Colonic mucosa (tissue), 4 donors: ENCODE results near the gene CCDC13. TPM values are rescaled to one million over a fixed set of nuclear protein-coding genes. Genes with fewer than 3 reads are reported as not detected.
A peak's percentile ranks its signal among the peaks of the same experiment; 100 is the strongest.

Experiments used
- DNase-seq: peaks from one replicate; pipeline ENCODE4 v3.0.0-alpha.2; 2020
- H3K27ac ChIP-seq: fragments of 200-600 bp; one replicate; pipeline ENCODE4 v1.8.0; 2021
- H3K27me3 ChIP-seq: fragments of 200-600 bp; one replicate; pipeline ENCODE4 v1.8.0; 2021
- H3K36me3 ChIP-seq: fragments of 200-600 bp; one replicate; pipeline ENCODE4 v1.8.0; 2021
- H3K4me1 ChIP-seq: fragments of 200-600 bp; one replicate; pipeline ENCODE4 v1.8.0; 2021; ENCODE audit warnings: mild to moderate bottlenecking
- H3K4me3 ChIP-seq: fragments of 200-600 bp; one replicate; pipeline ENCODE4 v1.8.0; 2021
- H3K9ac ChIP-seq, 2 donors: one replicate each; pipeline ENCODE4 v1.7.0; 2013; ENCODE audit warnings: control low read depth in 2 of 2, low read depth in 2 of 2, low read length in 2 of 2
- H3K9me3 ChIP-seq: fragments of 200-600 bp; one replicate; pipeline ENCODE4 v1.8.0; 2021
- intact Hi-C: fragments of 100-400 bp; cut with DNase I; formaldehyde crosslinking; loops from one replicate; pipeline ENCODE4 v1.14.1; 2022
- total RNA-seq, 2 donors: library from RNA; stranded (reverse); fragmentation: NEBNext Ultra II Directional in 1 of 2; extraction: Animal tissue kit (Norgen Biotek cat#: 25700) in 1 of 2; gene quantifications; one replicate each; pipeline ENCODE4 v1.2.1, GENCODE V29; 2021
- TF ChIP-seq, protein P1 (sequence below): fragments of 200-600 bp; IDR thresholded peaks from one replicate; pipeline ENCODE4 v1.8.0; 2022; ENCODE audit warnings: antibody characterized with exemption, mild to moderate bottlenecking
- donor health status: healthy.
- donor health status: DM: no; HTN: no; CAD: no.
- donor health status: DM: no; HTN: no; CAD: no.

Gene CCDC13
- total RNA-seq, 2 donors from 2014 or later: 0.93 to 5.3 TPM

DNA sequence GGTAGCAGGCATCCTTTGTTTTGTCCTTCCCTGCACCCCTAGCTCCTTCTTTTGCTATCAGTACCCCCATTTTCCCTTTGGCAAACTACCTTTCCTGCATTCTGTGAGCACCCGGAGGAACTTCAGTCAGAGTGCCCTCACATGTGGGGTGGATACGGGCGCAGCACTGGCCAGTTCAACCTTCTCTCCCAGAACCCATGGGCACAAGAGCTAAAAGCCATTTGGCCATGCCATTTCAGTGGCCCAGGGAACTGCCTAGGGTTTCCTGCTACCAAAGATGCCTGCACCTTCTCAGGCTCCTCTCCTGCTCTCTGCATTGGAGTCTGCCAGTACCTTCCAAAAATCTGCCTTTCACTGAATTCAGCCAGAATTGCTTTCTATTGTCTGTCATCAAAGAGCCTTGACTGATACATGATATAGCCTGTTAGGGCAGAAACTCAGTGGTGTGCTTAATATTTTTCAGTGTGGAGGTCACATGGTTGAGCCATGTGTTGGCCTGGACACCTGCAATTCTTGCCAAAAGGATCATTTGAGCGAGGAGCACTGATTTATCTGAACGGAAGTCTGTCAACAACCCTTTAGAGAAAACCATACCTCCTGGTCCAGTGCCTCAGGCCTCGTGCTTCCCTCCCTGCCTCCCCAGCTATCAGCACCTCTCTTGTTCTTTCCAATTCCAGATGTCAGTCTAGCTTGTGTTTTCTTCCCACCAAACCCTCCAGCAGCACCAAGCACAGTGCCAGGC, 43.5 kb downstream of the CCDC13 start:
- no peak for DNase-seq
- Histone ChIP-seq H3K36me3 (no peaks in the 10 kb centered on the region), H3K4me1 (no peaks in the 10 kb centered on the region), H3K9ac (no peak overlapping the region), H3K27me3 (no peaks in the 10 kb centered on the region), H3K9me3 (no peaks in the 10 kb centered on the region), H3K27ac (no peak overlapping the region), H3K4me3 (no peak overlapping the region)
- intact Hi-C loops: no loop called here
- TF ChIP-seq, protein P1, sequence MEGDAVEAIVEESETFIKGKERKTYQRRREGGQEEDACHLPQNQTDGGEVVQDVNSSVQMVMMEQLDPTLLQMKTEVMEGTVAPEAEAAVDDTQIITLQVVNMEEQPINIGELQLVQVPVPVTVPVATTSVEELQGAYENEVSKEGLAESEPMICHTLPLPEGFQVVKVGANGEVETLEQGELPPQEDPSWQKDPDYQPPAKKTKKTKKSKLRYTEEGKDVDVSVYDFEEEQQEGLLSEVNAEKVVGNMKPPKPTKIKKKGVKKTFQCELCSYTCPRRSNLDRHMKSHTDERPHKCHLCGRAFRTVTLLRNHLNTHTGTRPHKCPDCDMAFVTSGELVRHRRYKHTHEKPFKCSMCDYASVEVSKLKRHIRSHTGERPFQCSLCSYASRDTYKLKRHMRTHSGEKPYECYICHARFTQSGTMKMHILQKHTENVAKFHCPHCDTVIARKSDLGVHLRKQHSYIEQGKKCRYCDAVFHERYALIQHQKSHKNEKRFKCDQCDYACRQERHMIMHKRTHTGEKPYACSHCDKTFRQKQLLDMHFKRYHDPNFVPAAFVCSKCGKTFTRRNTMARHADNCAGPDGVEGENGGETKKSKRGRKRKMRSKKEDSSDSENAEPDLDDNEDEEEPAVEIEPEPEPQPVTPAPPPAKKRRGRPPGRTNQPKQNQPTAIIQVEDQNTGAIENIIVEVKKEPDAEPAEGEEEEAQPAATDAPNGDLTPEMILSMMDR: no peak

DNA sequence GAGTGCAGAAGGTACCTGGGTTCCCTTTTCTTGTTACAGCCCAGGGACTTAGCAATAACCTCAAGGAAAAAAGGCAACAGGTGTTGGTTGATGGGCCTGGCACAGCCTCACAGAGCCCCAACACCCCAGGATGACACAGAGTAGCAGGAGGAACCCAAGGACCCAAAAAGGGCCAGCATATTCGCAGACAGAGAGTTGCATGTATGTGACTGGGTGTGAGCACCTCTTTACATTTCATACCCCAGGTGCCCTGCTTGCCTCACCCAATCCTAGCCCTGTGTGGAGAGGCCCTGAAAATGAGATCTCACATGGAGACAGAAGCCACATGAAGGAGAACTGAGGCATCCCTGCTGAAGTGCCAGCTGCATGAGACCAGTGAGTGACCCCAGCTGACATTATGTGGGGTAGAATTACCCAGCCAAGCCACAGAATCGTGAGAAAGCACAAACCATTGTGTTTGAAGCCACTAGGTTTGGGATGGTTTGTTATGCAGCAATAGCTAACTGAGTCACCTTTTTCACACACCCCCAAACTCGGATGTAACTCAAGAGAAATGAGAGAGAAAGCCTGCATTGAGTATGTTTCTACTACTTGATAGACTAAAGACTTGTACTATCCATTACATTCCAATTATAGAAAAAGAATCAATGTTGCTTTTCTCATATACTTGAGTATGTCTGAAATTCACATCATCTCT, 44.2 kb downstream of the CCDC13 start:
- no peaks in the 10 kb centered on the region for H3K36me3 ChIP-seq
- no peaks in the 10 kb centered on the region for H3K9me3 ChIP-seq
- no peak overlapping the region for H3K4me3 ChIP-seq
- intact Hi-C loops: no loop called here
- no peak for DNase-seq
- H3K27ac ChIP-seq: no peak overlapping the region
- no peaks in the 10 kb centered on the region for H3K4me1 ChIP-seq
- TF ChIP-seq, protein P1: no peak
- no peaks in the 10 kb centered on the region for H3K27me3 ChIP-seq
- no peak overlapping the region for H3K9ac ChIP-seq

DNA sequence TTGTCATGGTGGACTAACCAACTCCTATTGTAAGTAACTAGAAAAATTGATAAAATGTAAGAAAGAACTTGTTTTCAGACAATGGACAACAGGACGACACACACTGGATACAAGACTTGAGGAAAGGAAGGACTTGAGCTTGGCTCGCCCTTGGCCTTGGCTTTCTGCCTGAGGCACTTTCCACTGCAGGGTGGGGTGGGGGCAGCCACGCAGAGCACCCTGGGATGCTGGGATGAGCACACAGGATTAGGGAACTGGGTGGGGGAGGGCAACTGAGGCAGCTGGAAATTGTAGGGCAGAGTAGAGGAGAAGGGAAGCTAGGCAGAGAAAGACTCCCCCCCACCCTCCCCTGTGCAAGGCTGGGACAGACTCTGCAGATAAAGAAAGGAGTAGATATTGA, 45.0 kb downstream of the CCDC13 start:
- no peak overlapping the region for H3K9ac ChIP-seq
- TF ChIP-seq, protein P1: no peak
- no peaks in the 10 kb centered on the region for H3K9me3 ChIP-seq
- intact Hi-C loops: no loop called here
- no peak overlapping the region for H3K4me3 ChIP-seq
- H3K36me3 ChIP-seq: no peaks in the 10 kb centered on the region
- peak; percentile 42 for DNase-seq
- no peaks in the 10 kb centered on the region for H3K4me1 ChIP-seq
- no peaks in the 10 kb centered on the region for H3K27me3 ChIP-seq
- H3K27ac ChIP-seq: no peak overlapping the region

DNA sequence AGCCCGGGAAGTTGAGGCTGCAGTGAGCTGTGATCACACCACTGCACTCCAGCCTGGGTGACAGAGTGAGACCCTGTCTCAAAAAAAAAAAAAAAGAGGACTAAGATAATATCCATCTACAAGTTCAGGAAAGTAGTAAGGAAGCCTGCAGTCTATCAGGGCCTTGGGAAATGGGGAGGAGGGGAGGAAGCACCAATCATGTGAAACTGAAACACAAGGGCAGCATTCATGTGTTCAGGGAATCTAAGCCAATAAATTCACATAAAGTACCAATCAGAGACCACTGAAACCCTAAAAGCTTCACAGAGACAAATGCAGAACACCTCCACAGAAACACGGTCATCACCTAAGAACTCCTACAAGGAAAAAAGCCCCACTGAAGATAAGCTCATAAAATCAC, 47.6 kb downstream of the CCDC13 start:
- H3K36me3 ChIP-seq: no peaks in the 10 kb centered on the region
- DNase-seq: no peak
- TF ChIP-seq, protein P1: no peak
- H3K4me1 ChIP-seq: no peaks in the 10 kb centered on the region
- H3K9me3 ChIP-seq: no peaks in the 10 kb centered on the region
- H3K27me3 ChIP-seq: no peaks in the 10 kb centered on the region
- H3K27ac ChIP-seq: no peak overlapping the region
- H3K4me3 ChIP-seq: no peak overlapping the region
- intact Hi-C loops: no loop called here
- H3K9ac ChIP-seq: no peak overlapping the region

DNA sequence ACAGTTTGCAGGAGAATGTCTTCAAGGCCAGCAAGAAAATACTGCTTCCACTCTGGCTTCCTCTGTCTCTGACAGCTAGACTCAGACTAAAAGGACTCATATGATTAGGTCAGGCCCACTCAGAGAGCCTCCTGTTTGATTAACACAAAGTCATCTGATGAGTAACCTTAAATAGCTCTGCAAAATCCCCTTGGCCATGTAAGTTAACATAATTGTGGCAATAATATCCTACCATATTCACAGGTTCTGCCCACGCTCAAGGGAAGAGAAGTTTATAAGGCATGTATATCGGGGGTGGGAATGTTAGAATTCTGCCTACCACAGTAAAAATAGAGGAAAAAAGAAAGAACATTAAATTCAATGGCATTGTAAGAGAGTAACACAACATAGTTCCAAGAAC, 49.8 kb downstream of the CCDC13 start:
- H3K9me3 ChIP-seq: no peaks in the 10 kb centered on the region
- intact Hi-C loops: no loop called here
- no peak overlapping the region for H3K4me3 ChIP-seq
- no peaks in the 10 kb centered on the region for H3K36me3 ChIP-seq
- H3K27me3 ChIP-seq: no peaks in the 10 kb centered on the region
- TF ChIP-seq, protein P1: no peak
- no peak for DNase-seq
- no peaks in the 10 kb centered on the region for H3K4me1 ChIP-seq
- H3K9ac ChIP-seq: no peak overlapping the region
- no peak overlapping the region for H3K27ac ChIP-seq

Other genes with a start within 250 kb of the CCDC13 start
- gene SEC22C, start 191.3 kb downstream of the CCDC13 start, total RNA-seq: 10 to 100 TPM; 17.1 to 17.5 TPM
- gene SS18L2, start 182.4 kb downstream of the CCDC13 start, total RNA-seq: 10 to 100 TPM; 21.7 to 24.9 TPM
- 10 to 100 TPM; 47.5 to 48.2 TPM for gene NKTR, start 172.6 kb downstream of the CCDC13 start, total RNA-seq
- 1 to 10 TPM; 4.0 to 9.0 TPM for gene ZBTB47, start 119.6 kb downstream of the CCDC13 start, total RNA-seq
- gene KLHL40, start 87.7 kb downstream of the CCDC13 start, total RNA-seq: not detected
- gene HHATL, start 70.5 kb downstream of the CCDC13 start, total RNA-seq: 1 to 10 TPM in 1 of 2 donors, under 1 TPM in 1; 0.50 to 1.2 TPM
- 100 to 1,000 TPM; 224 to 360 TPM for gene HIGD1A, start 31.2 kb upstream of the CCDC13 start, total RNA-seq
- 1 to 10 TPM; 3.2 to 6.5 TPM for gene ACKR2, start 36.2 kb upstream of the CCDC13 start, total RNA-seq
- gene CYP8B1, start 102.6 kb upstream of the CCDC13 start, total RNA-seq: under 1 TPM in 1 of 2 donors, not detected in 1; 0.20 TPM
- 1 to 10 TPM; 2.8 to 5.5 TPM for gene ZNF662, start 132.9 kb upstream of the CCDC13 start, total RNA-seq
- 1 to 10 TPM; 1.3 to 2.2 TPM for gene GASK1A, start 206.1 kb upstream of the CCDC13 start, total RNA-seq